SIG-M5 treated with dmso at 0.1 percent for 504 hours (cell line): ENCODE measurements around the gene PGK1.

Source experiments
- DNase-seq: peaks from one replicate; lab custom pipeline; 2025; ENCODE audit not compliant: unreplicated experiment; lab: John Stamatoyannopoulos, UW

The PGK1 gene

GRCh38 chrX:78165425-78165824 is 61.4 kb downstream of the PGK1 start:
- DNase-seq = no peak

DNA sequence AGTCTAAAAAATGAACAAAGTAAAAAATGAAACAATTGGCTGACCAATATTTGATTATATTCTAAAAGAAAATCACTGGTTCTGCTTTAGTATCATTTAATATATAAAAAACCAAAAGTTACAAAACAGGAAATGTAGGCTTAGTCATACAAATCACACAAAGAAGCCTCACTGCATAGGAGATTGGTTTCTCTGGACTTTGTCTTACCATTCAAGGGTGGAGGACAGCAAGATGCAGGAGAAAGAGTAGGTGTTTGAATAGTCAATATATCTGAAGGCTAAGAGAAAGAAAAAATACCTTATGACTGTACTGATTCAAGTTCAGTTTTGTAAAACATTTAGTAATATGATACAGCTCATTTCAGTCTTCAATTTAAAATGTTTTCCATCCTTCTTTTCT is 64.0 kb downstream of the PGK1 start:
- DNase-seq = no peak
